Measurements from ENCODE around the gene MYO18A.

DNA sequence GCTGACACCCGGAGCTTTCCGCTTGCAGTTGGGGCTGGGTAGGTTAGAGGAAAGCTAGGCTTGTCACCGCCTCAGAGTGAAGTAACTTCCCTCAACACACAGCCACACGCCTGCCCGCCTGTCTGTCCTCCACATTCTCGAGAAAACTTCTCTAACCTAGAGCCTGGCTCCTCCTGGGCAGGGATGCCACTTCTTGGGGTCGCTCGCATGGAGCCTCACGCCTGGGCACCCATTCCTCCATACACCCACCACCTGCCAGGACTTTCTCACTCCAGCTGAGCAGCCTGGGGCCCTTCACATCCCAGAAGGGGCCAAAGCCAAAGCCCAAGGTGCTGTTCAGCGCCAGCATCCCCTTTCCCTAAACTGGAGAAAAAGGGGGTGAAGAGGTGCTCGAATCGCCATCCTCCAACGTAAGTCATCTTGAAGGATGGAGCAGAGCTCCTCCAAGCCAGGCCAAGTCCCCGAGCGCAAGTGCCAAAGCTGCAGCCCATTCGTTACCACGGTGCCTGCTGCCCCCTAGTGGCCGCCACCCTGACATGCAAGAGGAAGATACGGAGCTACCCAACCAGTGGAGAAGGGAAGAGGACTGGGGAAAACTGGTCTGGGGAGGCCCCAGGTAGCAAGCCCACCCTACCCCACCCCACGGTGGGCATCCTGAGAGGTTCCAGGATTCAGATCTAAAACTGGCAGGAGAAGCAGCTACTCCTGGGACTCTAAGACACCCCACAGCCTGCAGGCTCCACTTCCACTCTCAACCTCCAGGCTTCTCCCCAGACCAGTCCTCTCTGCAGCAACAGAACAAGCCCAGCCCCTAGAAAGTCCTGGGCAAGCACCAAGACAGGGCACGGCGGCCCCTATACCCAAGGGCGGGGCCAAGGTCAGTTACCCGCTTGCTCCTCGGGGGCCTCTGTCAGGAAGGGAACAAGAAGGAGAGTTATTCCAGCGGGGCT is 63.1 kb downstream of the MYO18A start:
- TF ChIP-seq, protein P1, sequence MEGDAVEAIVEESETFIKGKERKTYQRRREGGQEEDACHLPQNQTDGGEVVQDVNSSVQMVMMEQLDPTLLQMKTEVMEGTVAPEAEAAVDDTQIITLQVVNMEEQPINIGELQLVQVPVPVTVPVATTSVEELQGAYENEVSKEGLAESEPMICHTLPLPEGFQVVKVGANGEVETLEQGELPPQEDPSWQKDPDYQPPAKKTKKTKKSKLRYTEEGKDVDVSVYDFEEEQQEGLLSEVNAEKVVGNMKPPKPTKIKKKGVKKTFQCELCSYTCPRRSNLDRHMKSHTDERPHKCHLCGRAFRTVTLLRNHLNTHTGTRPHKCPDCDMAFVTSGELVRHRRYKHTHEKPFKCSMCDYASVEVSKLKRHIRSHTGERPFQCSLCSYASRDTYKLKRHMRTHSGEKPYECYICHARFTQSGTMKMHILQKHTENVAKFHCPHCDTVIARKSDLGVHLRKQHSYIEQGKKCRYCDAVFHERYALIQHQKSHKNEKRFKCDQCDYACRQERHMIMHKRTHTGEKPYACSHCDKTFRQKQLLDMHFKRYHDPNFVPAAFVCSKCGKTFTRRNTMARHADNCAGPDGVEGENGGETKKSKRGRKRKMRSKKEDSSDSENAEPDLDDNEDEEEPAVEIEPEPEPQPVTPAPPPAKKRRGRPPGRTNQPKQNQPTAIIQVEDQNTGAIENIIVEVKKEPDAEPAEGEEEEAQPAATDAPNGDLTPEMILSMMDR (IDR thresholded peaks at IDR 0.05): peak; percentile 43 to 61 (median 58)
- no peak for TF ChIP-seq POLR2A (IDR thresholded peaks at IDR 0.05)
